Kidney (tissue), 14 donors: Measurements from ENCODE around the gene ITIH4. TPM values are rescaled to one million over a fixed set of nuclear protein-coding genes. Genes with fewer than 3 reads are reported as not detected.

ENCODE experiments used
- DNase-seq, 5 donors: peaks; one replicate each; pipeline ENCODE4 v3.0.0-alpha.2; 2013 to 2020
- FAIRE-seq: peaks from 2 replicates; lab custom pipeline; 2012; peaks lifted over from hg19 to GRCh38; lab: Jason Lieb, UNC
- H3K27ac ChIP-seq, 2 donors: one replicate each; pipeline ENCODE4 v1.7.0; 2013; ENCODE audit warnings: low read depth in 2 of 2, low read length in 2 of 2, inconsistent platforms in 1 of 2
- H3K27me3 ChIP-seq: one replicate; pipeline ENCODE4 v1.7.1; 2013; ENCODE audit warnings: low read length, inconsistent platforms; ENCODE audit not compliant: control insufficient read depth, insufficient read depth
- H3K36me3 ChIP-seq, 3 donors: one replicate each; pipeline versions ENCODE4 v1.7.0 to v1.7.1; 2013; ENCODE audit warnings: low read length in 3 of 3, control low read depth in 1 of 3, inconsistent platforms in 1 of 3; ENCODE audit not compliant: insufficient read depth in 3 of 3, control insufficient read depth in 2 of 3
- H3K4me1 ChIP-seq, 3 donors: one replicate each; pipeline versions ENCODE4 v1.7.0 to v1.7.1; 2013; ENCODE audit warnings: low read length in 3 of 3, inconsistent platforms in 1 of 3, low read depth in 1 of 3; ENCODE audit not compliant: control insufficient read depth in 2 of 3, insufficient read depth in 2 of 3
- H3K4me3 ChIP-seq, 3 donors: one replicate each; pipeline versions ENCODE4 v1.7.0 to v1.8.1; 2013; ENCODE audit warnings: low read length in 3 of 3, control low read depth in 1 of 3, inconsistent platforms in 1 of 3
- H3K9ac ChIP-seq, 3 donors: one replicate each; pipeline versions ENCODE4 v1.7.0 to v1.7.1; 2013; ENCODE audit warnings: low read length in 3 of 3, control low read depth in 1 of 3, inconsistent platforms in 1 of 3
- H3K9me3 ChIP-seq, 3 donors: one replicate each; pipeline versions ENCODE4 v1.7.0 to v1.7.1; 2013; ENCODE audit warnings: low read length in 3 of 3, control low read depth in 1 of 3, inconsistent platforms in 1 of 3; ENCODE audit not compliant: control insufficient read depth in 2 of 3, insufficient read depth in 1 of 3
- intact Hi-C: fragments of 100-400 bp; cut with DNase I; formaldehyde crosslinking; loops from one replicate; pipeline ENCODE4 v1.11.1; 2022
- polyA plus RNA-seq: library from polyadenylated mRNA; stranded (reverse); fragments of 350-450 nt; fragmentation: Illumina TruSeq; extraction: RNeasy Lipid Tissue Mini Kit (QIAGEN cat#74804); gene quantifications from one replicate; pipeline ENCODE4 v1.2.3, GENCODE V29; 2014; ENCODE audit warnings: low read depth, low replicate concordance; ENCODE audit not compliant: insufficient read depth
- total RNA-seq: library from RNA; stranded (reverse); fragmentation: NEBNext Ultra II Directional; extraction: Animal tissue kit (Norgen Biotek cat#: 25700); gene quantifications from one replicate; pipeline ENCODE4 v1.2.1, GENCODE V29; 2021
- TF ChIP-seq, protein P1 (sequence below): IDR thresholded peaks from 3 replicates; pipeline ENCODE4 v1.5.1; 2012; ENCODE audit warnings: mild to moderate bottlenecking, moderate library complexity, borderline replicate concordance; ENCODE audit not compliant: insufficient read depth; ENCODE audit errors: extremely low read depth
- donor health status: control.
- donor health status: control.
- donor health status: control.
- donor health status: control.
- donor health status: control.
- donor health status: DM: yes; HTN: yes; CAD: no.
- donor health status: Normal renal cell carcinoma (clear cell type).

Gene ITIH4
- total and polyA plus RNA-seq, 2 donors from 2014 or later, result 12.9 to 15.4 TPM

DNA sequence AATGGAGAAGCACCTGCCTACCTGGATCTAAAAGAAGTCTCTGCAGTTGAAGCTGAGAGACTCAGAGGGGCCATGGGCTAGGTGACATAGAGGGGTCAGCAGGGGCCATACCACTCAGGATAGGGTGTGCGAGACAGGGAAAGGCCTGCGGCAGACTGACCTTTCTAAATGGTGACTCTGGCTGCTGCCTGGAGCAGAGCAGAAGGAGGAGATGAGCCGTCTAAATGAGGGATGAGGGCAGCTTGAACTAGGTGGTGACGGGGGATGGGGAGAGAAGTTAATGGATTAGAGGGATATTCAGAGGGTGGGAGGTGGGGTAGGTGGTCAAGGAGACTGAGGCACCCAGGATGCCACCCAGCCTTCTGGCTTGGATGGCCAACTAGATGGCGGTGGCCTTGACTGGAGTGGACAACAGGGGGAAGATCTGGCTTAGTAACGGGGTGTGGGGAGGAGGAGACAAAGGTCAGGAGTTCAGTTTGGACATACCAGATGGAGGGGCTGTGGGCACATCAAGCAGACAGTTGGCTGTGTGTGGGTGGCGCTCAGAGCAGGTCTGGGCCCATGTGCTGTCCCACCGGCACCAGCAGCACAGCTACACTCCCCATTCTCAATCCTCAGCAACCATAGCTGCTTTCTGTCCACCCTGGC, 56.3 kb downstream of the ITIH4 start:
- intact Hi-C loops, result no loop called here
- Histone ChIP-seq H3K27ac (no peak overlapping the region), H3K9ac (no peak overlapping the region), H3K4me3 (no peak overlapping the region), H3K27me3 (no peaks in the 10 kb centered on the region), H3K9me3 (no peaks in the 10 kb centered on the region), H3K36me3 (no peaks in the 10 kb centered on the region), H3K4me1 (peaks cover 0 to 5% (median 3%) of the 10 kb centered on the region in 3 donors)
- no peak for FAIRE-seq
- TF ChIP-seq, protein P1, sequence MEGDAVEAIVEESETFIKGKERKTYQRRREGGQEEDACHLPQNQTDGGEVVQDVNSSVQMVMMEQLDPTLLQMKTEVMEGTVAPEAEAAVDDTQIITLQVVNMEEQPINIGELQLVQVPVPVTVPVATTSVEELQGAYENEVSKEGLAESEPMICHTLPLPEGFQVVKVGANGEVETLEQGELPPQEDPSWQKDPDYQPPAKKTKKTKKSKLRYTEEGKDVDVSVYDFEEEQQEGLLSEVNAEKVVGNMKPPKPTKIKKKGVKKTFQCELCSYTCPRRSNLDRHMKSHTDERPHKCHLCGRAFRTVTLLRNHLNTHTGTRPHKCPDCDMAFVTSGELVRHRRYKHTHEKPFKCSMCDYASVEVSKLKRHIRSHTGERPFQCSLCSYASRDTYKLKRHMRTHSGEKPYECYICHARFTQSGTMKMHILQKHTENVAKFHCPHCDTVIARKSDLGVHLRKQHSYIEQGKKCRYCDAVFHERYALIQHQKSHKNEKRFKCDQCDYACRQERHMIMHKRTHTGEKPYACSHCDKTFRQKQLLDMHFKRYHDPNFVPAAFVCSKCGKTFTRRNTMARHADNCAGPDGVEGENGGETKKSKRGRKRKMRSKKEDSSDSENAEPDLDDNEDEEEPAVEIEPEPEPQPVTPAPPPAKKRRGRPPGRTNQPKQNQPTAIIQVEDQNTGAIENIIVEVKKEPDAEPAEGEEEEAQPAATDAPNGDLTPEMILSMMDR, result no peak
- DNase-seq, result peak in 1 of 5 donors; percentile 27

DNA sequence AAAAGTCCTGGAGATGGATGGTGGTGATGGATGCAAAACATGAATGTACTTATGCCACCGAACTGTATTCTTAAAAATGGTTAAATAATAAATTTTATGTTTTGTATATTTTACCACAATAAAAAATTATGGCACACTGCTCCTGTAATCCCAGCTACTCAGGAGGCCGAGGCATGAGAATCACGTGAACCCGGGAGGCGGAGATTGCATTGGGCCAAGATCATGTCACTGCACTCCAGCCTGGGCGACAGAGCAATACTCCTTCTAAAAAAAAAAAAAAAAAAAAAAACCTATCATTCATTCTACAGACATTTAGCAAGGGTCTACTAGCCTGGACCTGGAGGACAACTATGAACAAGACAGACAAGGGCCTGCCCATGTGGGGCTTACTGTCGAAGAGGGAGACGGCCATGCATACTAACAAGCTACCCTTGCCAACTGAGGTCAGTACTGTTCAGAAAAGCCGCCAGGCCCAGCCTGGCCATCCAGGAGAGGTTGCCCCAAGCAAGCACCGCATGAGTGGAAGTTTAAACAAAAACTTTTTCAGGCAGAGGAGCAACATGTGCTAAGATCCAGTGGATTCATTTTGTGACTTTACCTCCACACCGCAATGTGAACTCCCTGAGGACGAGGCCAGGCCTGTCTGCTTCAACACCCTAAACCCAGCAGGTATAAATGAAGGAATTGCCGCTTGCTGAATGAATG, 57.0 kb downstream of the ITIH4 start:
- no peaks in the 10 kb centered on the region for H3K27me3 ChIP-seq
- intact Hi-C loops, result no loop called here
- H3K27ac ChIP-seq, result no peak overlapping the region
- TF ChIP-seq, protein P1, result no peak
- H3K9me3 ChIP-seq, result no peaks in the 10 kb centered on the region
- H3K36me3 ChIP-seq, result no peaks in the 10 kb centered on the region
- peaks cover 0 to 5% (median 3%) of the 10 kb centered on the region in 3 donors for H3K4me1 ChIP-seq
- FAIRE-seq (no peak), DNase-seq (peak in 1 of 5 donors; percentile 57)
- no peak overlapping the region for H3K4me3 ChIP-seq
- H3K9ac ChIP-seq, result no peak overlapping the region

DNA sequence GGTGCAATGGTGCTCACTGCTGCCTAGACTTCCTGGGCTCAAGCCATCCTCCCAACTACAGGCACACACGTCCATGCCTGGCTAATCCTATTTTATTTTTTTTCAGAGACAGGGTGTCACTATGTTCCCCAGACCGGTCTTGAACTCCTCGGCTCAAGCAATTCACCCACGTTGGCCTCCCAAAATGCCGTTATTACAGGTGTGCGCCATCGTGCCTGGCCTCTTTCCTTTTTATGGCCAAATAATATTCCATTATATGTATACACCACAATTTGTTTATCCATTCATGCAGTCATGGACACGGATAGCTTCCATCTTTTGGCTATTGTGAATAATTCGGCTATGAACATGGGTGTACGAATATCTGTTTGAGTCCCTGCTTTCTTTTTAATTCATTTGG, 58.8 kb downstream of the ITIH4 start:
- no peak overlapping the region for H3K27ac ChIP-seq
- H3K9me3 ChIP-seq, result no peaks in the 10 kb centered on the region
- no peak overlapping the region for H3K9ac ChIP-seq
- no peaks in the 10 kb centered on the region for H3K27me3 ChIP-seq
- TF ChIP-seq, protein P1, result no peak
- peaks cover 0 to 5% (median 3%) of the 10 kb centered on the region in 3 donors for H3K4me1 ChIP-seq
- FAIRE-seq, result no peak
- peaks cover 0 to 2% (median 0%) of the 10 kb centered on the region in 3 donors for H3K36me3 ChIP-seq
- intact Hi-C loops, result no loop called here
- peak in 1 of 5 donors; percentile 39 for DNase-seq
- H3K4me3 ChIP-seq, result peak overlapping the region in 1 of 3 donors; percentile 98
